GM19023 (cell line): ENCODE data around the gene STK32A.

ENCODE experiments used
- ATAC-seq: cut with Tn5 transposase; IDR thresholded peaks from one replicate; pipeline ENCODE4 v1.9.1; 2021; ENCODE audit warnings: mild to moderate bottlenecking, moderate library complexity; ENCODE audit not compliant: unreplicated experiment

The STK32A gene

DNA sequence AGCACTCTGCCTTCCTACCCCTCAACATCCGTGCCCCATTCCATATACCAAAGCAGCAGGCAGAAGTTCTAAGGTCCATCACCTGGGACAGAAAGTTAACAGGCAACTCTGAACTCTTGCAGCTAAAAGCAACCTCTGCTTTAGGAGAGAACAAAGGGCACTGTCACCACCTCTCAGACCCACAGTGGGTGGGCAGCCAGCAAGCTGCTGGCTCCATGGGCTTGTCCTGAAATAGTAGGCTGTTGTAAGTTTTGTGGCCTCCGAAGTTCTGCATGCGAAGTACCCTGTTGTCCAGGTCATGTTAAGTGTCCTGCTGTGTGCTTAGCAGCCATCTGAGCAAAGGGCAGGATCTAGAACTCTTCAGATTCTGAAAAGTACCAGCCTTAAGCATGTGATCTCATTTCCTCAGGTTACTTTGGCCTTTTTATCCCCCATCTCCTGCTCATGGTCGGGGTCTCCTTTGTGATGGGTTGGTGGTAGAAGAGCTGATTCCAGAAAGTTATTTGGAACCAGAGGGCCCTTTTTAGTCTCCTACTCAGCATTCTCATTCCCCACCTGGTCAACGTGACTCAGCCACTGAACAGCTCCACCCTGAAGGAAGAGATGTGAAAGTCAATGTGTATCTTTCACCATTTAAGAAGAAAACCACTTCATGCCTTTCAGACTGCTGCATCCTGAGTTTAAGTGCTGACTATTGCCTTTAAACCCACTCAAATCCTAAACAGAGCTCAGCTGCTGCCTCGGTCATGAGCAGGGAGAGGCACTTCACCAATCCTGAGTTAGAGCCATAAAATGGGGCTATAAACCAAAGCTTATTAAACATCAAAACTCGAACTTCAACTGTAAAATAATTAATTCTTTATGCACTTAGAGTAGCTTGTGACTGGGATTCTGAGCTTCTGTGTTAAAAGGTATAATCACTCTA lies 153.6 kb downstream of the STK32A start:
- ATAC-seq, result no peak

- ATAC-seq, result no peak
These were observed 155.9 kb downstream of the STK32A start for GRCh38 chr5:147390654-147391225.

GRCh38 chr5:147391781-147392180 lies 157.0 kb downstream of the STK32A start:
- peak; percentile 94 for ATAC-seq

- ATAC-seq, result no peak
These were observed 159.2 kb downstream of the STK32A start for GRCh38 chr5:147393874-147394672.

- no peak for ATAC-seq
These were observed 161.4 kb downstream of the STK32A start for GRCh38 chr5:147396070-147396823.

DNA sequence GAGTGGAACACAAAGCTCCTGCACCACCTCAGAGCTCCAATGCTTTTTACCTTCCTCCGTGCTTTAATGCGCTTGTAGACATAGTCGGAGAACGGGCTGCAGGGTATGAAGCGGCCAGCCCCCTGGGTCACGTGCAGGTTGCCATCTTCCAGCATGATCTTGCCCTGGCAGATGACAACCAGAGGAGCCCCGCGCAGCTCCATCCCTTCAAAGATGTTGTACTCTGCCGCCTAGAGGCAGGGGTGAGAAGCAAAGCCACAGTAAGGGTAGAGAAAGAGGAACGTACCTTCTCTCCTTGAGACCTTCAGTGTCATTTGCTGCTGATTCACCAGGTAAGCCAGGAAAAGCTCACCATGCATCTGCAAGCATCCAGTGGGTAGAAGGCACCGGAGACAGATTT lies 162.8 kb downstream of the STK32A start:
- ATAC-seq, result no peak

DNA sequence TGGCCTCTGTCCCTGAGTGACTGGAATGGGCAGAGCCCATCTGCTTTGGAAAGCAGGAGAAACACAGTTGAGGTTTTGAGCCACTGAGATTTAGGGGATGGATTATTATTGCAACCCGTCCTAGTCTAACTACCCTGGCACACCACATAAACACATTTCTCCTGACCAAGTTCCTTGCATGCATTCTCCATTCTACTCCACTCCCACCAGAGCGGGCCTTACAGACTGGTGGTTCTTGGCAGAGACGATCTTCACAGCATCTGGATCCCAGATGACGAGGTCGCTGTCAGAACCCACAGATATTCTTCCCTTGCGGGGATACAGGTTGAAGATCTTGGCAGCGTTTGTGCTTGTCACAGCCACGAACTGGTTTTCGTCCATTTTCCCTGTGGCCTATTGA lies 164.0 kb downstream of the STK32A start:
- ATAC-seq, result no peak

GRCh38 chr5:147400126-147400809 lies 165.4 kb downstream of the STK32A start:
- ATAC-seq, result no peak

GRCh38 chr5:147400881-147401280 lies 166.1 kb downstream of the STK32A start:
- ATAC-seq, result no peak

DNA sequence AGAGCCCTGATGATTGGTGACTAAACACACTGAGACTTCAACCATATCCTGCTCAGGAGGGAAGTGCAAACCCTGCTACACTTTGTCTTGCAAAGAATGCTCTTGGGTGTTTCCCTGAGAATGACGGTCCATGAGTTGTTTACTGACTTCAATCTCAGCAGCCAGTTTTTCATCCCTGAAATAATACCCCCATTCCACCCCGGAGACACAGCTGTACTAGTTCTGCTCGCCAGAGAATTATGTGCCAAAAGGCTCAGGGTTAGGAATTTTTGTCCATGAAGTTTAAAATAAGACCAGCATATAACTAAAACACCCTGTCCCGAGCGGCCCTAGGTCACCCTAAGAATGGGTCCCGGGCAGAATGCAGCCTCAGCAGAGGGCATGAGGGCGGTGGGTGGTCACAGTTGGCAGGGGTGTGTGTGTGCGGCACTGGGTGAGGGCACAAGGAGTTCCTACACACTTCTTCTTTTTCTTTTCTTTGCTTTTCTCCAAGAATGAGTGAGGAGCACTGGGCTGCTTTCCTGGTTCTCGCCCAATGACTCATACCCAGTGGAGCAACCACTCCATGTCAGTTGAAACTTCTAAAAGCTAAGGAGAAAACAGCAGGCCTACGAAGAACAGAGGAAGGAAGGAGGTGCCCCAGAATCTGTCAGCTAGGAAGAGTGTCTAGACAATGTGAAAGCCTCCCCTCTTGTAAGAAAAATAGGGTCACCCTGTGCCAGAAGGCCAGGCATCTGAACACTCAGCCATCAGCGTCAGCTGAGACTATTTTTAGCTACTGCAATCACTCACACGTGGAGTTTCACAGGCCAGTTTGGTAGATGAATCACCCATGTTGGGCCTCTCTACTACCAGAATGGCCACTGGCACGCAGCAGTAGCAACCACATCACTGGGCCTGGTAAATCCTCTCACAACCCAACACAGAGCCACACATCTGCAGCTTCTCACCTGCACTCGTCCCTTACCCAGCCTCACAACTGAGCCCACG lies 169.1 kb downstream of the STK32A start:
- ATAC-seq, result peak; percentile 94

- ATAC-seq, result peak; percentile 23
These were observed 169.9 kb downstream of the STK32A start for GRCh38 chr5:147404706-147405105.

- no peak for ATAC-seq
These were observed 171.8 kb downstream of the STK32A start for GRCh38 chr5:147406636-147407035.

DNA sequence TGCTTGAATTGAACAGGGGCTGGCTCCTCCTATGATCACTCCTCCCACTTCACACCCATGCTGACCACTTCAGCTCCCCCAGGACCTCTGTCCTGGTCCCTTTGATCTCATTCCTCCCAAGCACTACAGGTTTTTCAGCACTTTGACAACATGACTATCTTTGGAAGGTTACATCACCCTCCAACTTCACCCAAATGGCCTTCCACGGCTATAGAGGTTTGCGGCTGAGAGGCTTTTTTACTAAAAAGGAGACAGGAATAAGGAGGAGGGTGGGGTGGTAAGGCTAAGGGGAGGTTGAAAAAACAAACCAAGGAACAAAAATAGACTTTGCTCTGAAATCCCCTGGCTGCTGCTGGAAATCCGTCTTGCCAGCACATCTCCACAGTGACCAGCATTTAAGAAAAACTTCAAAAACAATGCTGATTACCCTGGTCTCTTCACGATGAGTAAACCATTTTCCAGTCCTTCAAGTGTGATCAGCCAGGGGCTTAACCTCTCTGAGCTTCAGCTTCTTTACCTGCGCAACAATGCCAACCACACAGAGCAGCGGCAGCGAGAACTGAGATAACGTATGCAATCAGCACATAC lies 172.4 kb downstream of the STK32A start:
- ATAC-seq, result no peak

DNA sequence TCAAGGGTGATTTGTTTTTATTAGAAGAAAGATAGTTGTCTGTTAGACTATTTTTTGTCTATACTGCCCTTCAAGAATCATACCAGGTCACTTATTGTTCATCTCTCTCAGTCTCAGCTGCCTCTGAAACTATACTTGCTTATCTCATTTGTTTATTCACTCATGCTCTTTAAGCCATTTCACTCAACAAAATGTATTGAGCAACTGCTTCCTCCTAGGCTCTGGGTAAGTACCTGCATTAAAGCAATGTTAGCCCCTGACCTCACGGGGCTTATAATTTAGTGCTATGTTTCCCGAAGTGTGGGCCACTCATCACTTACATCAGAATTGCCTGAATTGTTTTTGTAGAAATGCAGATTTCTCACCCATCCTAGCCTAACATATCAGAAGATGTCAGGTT lies 174.2 kb downstream of the STK32A start:
- no peak for ATAC-seq

- ATAC-seq, result no peak
These were observed 175.9 kb downstream of the STK32A start for GRCh38 chr5:147410496-147411358.

DNA sequence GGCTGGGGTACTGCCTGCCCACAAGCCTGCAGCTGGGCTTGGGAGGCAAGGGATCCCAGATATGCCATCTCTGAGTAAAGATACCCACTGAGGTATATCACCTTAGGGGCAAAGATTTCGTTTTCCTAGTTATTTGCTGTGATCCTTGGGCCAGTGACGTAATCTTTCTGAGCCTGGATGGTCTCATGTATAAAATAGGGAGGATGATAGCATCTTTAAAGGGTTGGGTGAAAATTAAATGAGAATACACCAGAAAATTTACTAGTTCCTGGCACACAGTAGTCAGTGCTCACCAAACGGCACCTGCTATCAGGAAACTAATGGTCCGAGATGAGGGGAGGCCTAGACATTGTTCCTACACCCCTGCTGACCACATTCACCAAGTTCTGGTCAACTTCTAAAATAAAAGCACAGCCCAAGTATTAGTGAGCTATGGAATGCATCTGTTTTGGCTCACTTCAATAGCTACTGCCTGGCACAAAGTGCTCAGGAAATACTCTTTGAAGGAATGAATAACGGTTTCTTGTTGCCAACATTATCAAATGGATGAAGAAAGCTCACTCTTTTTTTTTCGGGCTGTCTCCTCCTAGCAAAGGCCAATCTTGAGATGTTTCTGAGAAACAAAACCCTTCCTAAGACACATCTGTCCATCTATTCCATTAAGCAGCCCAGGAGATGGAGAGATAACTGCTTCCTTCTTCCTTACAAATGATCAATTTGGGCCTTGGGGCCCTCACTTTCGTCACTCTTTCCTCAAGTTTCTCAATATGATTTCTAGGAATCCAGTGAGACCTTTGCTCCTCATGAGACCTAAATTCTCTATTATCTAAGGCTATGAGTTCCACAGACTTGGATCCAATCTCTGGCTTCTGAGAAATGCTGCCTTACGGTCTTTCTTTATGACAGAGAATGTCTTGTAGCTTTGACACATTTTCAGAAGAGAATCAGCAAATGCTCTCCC lies 176.8 kb downstream of the STK32A start:
- ATAC-seq, result no peak

GRCh38 chr5:147412561-147412960 lies 177.7 kb downstream of the STK32A start:
- ATAC-seq, result no peak
